HG03280 (cell line): Measurements from ENCODE around the gene CACNA1H.
"Not testable (repeated sequence)": the region's sequence is repeated elsewhere in the genome, so short reads cannot be mapped to it uniquely, and the experiment has no call there.

Experiments used
- ATAC-seq: cut with Tn5 transposase; IDR thresholded peaks from one replicate; pipeline ENCODE4 v1.9.1; 2021; ENCODE audit warnings: mild to moderate bottlenecking, moderate library complexity; ENCODE audit not compliant: unreplicated experiment

Gene CACNA1H

DNA sequence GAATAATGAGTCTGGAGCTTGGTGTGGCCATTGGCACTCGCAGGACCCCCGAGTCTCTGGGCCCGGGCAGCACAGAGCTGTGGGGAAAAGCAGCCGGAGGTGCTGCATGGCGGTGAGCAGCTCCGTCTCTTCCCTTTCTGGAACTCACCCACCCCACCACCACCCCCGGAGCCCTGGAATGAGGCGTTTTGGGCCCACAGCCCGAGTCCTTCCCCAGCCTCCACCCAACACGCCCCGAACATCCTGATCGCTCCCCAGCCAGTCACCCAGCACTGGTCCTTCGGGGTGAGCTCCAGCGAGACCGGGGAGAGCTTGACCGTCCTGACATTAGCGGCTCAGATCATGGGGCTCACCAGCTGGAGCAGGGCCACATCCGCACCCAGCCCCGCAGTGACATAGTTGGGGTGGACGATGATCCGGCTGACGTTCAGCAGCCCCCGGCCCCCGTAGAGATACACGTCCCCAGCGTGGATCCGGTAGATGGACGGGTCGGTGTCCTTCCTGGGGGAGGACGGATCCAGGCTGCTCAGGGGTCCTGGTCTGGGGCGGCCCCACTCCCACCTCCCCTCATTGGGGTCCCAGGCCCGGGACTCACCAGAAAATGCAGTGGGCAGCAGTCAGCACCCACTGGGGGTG is 109.4 kb downstream of the CACNA1H start:
- no peak for ATAC-seq

DNA sequence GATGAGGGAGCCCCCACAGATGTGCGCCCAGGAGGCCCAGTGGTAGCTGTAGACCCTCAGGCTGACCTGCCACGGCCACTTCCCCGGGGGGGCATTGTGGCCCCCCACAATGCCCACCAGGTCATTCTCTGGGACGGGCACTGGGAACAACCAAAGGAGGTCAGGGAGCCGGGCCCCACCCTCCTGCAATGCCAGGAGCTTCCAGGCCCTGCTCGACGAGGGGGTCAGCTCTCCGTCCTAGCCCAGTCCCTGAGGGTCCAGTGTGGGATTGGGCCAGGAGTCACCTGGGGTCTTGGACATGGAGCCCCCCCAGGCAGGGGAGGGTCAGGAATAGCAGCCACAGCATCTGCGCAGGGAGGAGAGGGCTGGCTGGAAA is 109.9 kb downstream of the CACNA1H start:
- no peak for ATAC-seq

DNA sequence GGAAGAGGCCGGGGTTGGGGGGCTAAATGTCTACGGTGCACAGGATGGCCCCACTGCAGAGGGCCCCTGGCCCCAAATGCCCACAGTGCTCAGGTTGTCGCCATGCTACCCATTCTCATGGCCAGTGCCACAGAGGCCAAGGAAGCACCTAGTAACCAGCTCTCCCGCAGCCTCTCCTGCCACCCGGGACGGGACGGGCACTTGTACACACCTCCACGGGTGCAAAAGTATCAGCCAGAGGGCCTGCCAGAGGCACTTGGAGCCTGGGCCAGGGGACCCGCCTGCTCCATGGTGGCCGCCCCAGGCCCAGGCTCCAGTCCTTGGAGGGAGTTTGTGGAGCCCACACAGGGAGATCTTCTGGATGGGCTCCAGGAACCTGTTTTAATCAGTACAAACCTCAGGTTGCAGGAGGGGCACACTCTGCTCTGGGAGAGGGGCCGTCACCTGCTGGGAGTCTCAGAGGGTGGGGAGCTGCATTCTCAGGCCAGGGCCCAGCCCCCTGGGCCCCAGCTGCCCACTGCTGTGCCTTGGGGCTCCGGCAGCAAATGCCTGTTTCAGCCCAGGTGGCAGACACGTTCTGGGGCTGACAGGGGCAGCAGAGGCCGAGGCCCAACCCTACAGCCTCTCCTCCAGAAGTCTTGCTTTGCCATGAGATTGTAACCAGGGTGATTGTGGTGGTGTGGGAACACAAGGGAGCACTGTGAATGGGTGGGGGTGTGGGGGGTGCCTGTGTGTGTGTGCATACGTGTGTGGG is 110.9 kb downstream of the CACNA1H start:
- ATAC-seq: no peak

DNA sequence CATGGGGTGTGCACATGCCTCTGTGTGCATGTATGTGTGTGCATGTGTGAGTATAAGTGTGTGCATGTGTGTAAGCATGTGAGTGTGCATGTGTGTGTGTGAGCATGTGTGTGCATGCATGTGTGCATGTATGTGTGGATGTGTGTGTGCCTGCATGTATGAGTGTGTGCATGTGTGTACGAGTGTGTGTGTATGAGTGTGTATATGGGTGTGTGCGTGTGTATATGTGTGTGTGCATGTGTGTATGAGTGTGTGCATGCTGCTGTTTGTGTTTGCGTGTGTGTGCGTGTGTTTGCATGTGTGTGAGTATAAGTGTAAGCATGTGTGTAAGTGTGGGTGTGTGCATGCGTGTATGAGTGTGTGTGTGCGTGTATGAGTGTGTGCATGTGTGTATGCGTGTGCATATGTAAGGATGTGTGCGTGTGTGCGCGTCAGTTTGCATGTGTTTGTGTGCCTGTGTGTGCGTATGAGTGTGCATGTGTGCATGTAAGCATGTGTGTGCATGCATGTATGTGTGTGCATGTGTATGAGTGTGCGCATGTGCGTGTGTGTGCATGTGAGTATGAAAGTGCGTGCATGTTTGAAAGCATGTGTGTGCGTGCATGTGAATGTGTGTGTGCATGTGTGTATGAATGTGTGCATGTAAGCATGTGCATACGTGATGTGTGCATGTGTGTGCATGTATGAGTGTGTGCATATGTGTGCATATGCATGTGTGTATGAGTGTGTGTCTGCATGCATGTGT is 111.6 kb downstream of the CACNA1H start:
- ATAC-seq: no peak

DNA sequence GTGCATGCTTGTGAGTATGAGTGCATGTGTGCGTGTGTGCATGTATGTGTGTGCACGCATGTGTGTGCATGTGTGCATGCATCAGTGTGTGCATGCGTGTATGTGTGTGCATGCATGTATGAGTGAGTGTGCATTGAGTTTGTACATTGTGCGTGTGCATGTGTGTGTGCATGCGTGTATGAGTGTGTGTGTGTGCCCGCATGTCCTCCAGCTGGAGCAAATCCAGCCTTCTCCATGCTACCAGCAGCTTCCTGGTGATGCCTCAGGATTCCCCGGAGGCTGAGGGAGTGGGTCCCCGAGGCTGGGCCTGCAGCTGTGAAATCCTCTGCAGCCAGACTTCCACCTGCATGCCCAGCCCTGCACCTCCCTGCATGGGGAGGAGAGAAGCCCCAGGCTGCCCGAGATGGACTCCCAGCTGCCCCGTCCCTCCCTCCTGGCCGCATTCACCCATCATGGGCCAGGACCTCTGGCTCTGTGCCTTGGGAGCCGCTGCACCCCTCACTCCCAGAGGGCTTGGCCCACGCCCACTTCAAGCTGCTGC is 112.3 kb downstream of the CACNA1H start:
- no peak for ATAC-seq

DNA sequence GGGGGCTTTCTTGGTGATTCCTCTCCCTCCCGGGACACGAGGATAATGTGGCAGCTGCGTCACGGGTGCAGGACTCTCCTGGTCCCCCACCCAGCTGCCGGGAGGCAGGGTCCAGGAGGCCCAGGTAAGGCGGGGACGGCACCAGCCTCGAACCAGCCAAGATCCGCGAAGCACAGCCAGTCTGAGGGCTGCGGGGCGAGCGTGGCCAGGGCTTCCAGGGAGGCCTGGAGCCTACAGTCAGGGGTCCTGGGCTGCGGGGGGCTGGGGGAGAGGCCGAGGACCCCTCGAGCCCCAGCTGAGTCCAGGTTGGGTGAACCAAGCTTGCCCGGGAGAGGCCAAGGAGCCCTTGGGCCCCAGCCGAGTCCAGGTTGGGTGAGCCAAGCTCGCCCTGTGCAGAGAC is 112.9 kb downstream of the CACNA1H start:
- no peak for ATAC-seq

DNA sequence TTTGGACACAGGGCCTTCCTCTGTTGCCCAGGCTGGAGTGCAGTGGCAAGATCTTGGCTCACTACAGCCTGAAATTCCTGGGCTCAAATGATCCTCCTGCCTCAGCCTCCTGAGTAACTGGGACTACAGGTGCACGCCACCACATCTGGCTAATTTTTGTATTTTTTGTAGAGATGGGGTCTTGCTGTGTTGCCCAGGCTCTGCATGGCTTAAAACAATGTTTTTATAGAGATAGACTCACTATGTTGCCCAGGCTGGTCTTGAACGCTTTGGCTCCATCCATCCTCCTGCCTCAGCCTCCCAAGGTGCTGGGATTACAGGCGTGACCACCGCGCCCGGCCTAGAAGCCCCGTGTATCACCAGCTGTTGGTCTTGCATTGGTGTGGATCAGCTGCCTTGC is 116.5 kb downstream of the CACNA1H start:
- not testable (repeated sequence) for ATAC-seq

DNA sequence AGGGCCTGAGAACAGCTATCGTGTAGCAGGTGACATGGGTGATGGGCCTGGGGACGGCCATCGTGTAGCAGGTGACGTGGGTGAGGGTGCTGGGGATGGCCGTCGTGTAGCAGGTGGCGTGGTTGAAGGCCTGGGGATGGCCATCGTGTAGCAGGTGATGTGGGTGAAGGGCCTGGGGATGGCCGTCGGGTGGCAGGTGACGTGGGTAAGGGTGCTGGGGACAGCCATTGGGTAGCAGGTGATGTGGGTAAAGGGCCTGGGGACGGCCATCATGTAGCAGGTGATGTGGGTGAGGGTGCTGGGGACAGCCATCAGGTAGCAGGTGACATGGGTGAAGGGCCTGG is 118.4 kb downstream of the CACNA1H start:
- ATAC-seq: no peak
